ENCODE measurements around the gene TMEM233.

DNA sequence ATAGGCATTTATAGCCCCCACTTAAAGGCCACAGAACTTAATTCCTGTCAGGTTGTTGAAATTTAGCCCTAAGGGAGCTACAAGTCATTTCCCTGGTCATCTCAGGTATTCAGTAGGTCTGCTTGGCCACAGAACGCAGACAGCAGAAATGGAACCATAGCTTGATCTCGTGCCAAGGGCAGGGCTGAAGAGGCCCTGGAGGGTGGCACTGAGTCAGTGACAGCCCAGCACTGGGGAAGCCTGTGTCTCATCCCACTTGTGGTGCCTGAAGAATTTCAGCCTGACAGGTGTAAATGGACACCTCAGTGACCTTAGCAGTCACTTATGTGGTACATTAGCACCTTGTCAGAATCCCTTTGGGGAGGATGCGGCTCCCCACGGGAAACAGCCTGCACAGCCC lies 81.0 kb downstream of the TMEM233 start:
- TF ChIP-seq, protein P1, sequence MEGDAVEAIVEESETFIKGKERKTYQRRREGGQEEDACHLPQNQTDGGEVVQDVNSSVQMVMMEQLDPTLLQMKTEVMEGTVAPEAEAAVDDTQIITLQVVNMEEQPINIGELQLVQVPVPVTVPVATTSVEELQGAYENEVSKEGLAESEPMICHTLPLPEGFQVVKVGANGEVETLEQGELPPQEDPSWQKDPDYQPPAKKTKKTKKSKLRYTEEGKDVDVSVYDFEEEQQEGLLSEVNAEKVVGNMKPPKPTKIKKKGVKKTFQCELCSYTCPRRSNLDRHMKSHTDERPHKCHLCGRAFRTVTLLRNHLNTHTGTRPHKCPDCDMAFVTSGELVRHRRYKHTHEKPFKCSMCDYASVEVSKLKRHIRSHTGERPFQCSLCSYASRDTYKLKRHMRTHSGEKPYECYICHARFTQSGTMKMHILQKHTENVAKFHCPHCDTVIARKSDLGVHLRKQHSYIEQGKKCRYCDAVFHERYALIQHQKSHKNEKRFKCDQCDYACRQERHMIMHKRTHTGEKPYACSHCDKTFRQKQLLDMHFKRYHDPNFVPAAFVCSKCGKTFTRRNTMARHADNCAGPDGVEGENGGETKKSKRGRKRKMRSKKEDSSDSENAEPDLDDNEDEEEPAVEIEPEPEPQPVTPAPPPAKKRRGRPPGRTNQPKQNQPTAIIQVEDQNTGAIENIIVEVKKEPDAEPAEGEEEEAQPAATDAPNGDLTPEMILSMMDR (conservative IDR thresholded peaks at IDR 0.05; ENCODE audit: low read length): no peak
- TF ChIP-seq EZH2phosphoT487 (IDR thresholded peaks at IDR 0.05; ENCODE audit: borderline replicate concordance, low read depth, low read length): no peak
